ENCODE data around the gene RNF212B.
"Not testable (repeated sequence)": the region's sequence is repeated elsewhere in the genome, so short reads cannot be mapped to it uniquely, and the experiment has no call there.

The RNF212B gene

GRCh38 chr14:23237772-23238594 lies at the start of gene RNF212B:
Gene RNF212B, plus strand, starts transcription at chr14:23237936. Its CDS starts 2,410 bp downstream, at chr14:23240346.
- Mint-ChIP-seq H3K9me3 (no peaks in the 10 kb centered on the region), H3K27ac (no peak within 1 kb of the TSS), H3K4me1 (peaks cover 10 to 19% of the 10 kb centered on the region in 2 donors), H3K36me3 (peaks cover 0 to 3% of the 10 kb centered on the region in 2 donors), H3K27me3 (peaks cover 25 to 34% of the 10 kb centered on the region in 2 donors), H3K4me3 (peak within 1 kb of the TSS; percentile 75)
- DNase-seq, result peak; percentile 63
- peak; percentile 81 to 88 for ATAC-seq (replicated peaks)

- Mint-ChIP-seq H3K27me3 (peaks cover 7 to 23% of the 10 kb centered on the region in 2 donors), H3K9me3 (no peaks in the 10 kb centered on the region), H3K36me3 (no peaks in the 10 kb centered on the region), H3K4me1 (no peaks in the 10 kb centered on the region), H3K4me3 (no peak overlapping the region), H3K27ac (no peak overlapping the region)
- no peak for DNase-seq
- no peak for ATAC-seq (replicated peaks)
These were observed 44.3 kb upstream of the RNF212B start for GRCh38 chr14:23193432-23193831.

- H3K4me3 Mint-ChIP-seq, result no peak overlapping the region
- H3K4me1 Mint-ChIP-seq, result no peaks in the 10 kb centered on the region
- H3K36me3 Mint-ChIP-seq, result no peaks in the 10 kb centered on the region
These were observed 42.1 kb upstream of the RNF212B start for GRCh38 chr14:23195552-23196101.

GRCh38 chr14:23196487-23196886 lies 41.2 kb upstream of the RNF212B start:
- not testable (repeated sequence) for H3K9me3 Mint-ChIP-seq; H3K4me1 Mint-ChIP-seq; ATAC-seq (replicated peaks); H3K4me3 Mint-ChIP-seq; DNase-seq; H3K36me3 Mint-ChIP-seq
- H3K27ac Mint-ChIP-seq, result peak overlapping the region; percentile 5
- H3K27me3 Mint-ChIP-seq, result peaks cover 3 to 11% of the 10 kb centered on the region in 2 donors

More at GRCh38 chr14:23195552-23196101, 42.1 kb upstream of the RNF212B start:
- Mint-ChIP-seq H3K9me3 (no peaks in the 10 kb centered on the region), H3K27me3 (peaks cover 5 to 13% of the 10 kb centered on the region in 2 donors), H3K27ac (no peak overlapping the region)
- no peak for ATAC-seq (replicated peaks)
- DNase-seq, result no peak

GRCh38 chr14:23199141-23199540 lies 38.6 kb upstream of the RNF212B start:
- H3K4me1 Mint-ChIP-seq; DNase-seq; H3K36me3 Mint-ChIP-seq; ATAC-seq (replicated peaks); H3K9me3 Mint-ChIP-seq; H3K4me3 Mint-ChIP-seq: not testable (repeated sequence)
- peaks cover 7 to 11% of the 10 kb centered on the region in 2 donors for H3K27me3 Mint-ChIP-seq
- peak overlapping the region; percentile 11 for H3K27ac Mint-ChIP-seq

GRCh38 chr14:23202001-23202400 lies 35.7 kb upstream of the RNF212B start:
- H3K9me3 Mint-ChIP-seq, result no peaks in the 10 kb centered on the region
- no peak overlapping the region for H3K4me3 Mint-ChIP-seq
- H3K27ac Mint-ChIP-seq, result no peak overlapping the region
- peaks cover 6 to 8% of the 10 kb centered on the region in 2 donors for H3K27me3 Mint-ChIP-seq
- no peaks in the 10 kb centered on the region for H3K36me3 Mint-ChIP-seq
- no peak for DNase-seq
- H3K4me1 Mint-ChIP-seq, result no peaks in the 10 kb centered on the region
- no peak for ATAC-seq (replicated peaks)

GRCh38 chr14:23206422-23207145 lies 31.2 kb upstream of the RNF212B start:
- H3K36me3 Mint-ChIP-seq, result no peaks in the 10 kb centered on the region
- no peaks in the 10 kb centered on the region for H3K9me3 Mint-ChIP-seq
- DNase-seq (no peak), ATAC-seq (replicated peaks) (no peak)
- no peak overlapping the region for H3K27ac Mint-ChIP-seq
- peaks cover 20 to 33% of the 10 kb centered on the region in 2 donors for H3K27me3 Mint-ChIP-seq
- no peaks in the 10 kb centered on the region for H3K4me1 Mint-ChIP-seq
- no peak overlapping the region for H3K4me3 Mint-ChIP-seq

GRCh38 chr14:23207146-23207540 lies 30.6 kb upstream of the RNF212B start:
- no peak overlapping the region for H3K27ac Mint-ChIP-seq
- no peaks in the 10 kb centered on the region for H3K9me3 Mint-ChIP-seq
- no peak for DNase-seq

GRCh38 chr14:23208324-23208723 lies 29.4 kb upstream of the RNF212B start:
- H3K27ac Mint-ChIP-seq, result no peak overlapping the region
- DNase-seq, result no peak
- ATAC-seq (replicated peaks), result no peak
- H3K36me3 Mint-ChIP-seq, result no peaks in the 10 kb centered on the region
- H3K27me3 Mint-ChIP-seq, result peaks cover 21 to 35% of the 10 kb centered on the region in 2 donors
- no peak overlapping the region for H3K4me3 Mint-ChIP-seq
- H3K9me3 Mint-ChIP-seq, result no peaks in the 10 kb centered on the region
- no peaks in the 10 kb centered on the region for H3K4me1 Mint-ChIP-seq

More at GRCh38 chr14:23207146-23207540, 30.6 kb upstream of the RNF212B start:
- ATAC-seq (replicated peaks), result no peak
- Mint-ChIP-seq H3K4me1 (no peaks in the 10 kb centered on the region), H3K4me3 (no peak overlapping the region), H3K36me3 (no peaks in the 10 kb centered on the region), H3K27me3 (peaks cover 20 to 33% of the 10 kb centered on the region in 2 donors)

- ATAC-seq (replicated peaks) (no peak), DNase-seq (no peak)
- peaks cover 21 to 36% of the 10 kb centered on the region in 2 donors for H3K27me3 Mint-ChIP-seq
- H3K4me1 Mint-ChIP-seq, result no peaks in the 10 kb centered on the region
- H3K9me3 Mint-ChIP-seq, result no peaks in the 10 kb centered on the region
- H3K4me3 Mint-ChIP-seq, result no peak overlapping the region
- no peak overlapping the region for H3K27ac Mint-ChIP-seq
- H3K36me3 Mint-ChIP-seq, result no peaks in the 10 kb centered on the region
These were observed 27.9 kb upstream of the RNF212B start for GRCh38 chr14:23209651-23210423.

- Mint-ChIP-seq H3K27ac (no peak overlapping the region), H3K36me3 (peaks cover 3 to 6% of the 10 kb centered on the region in 2 donors), H3K9me3 (peaks cover 6 to 7% of the 10 kb centered on the region in 2 donors), H3K27me3 (peaks cover 43 to 58% of the 10 kb centered on the region in 2 donors), H3K4me1 (no peaks in the 10 kb centered on the region), H3K4me3 (no peak overlapping the region)
- DNase-seq, result no peak
- ATAC-seq (replicated peaks), result no peak
These were observed 22.3 kb upstream of the RNF212B start for GRCh38 chr14:23215421-23215820.

GRCh38 chr14:23217032-23218020 lies 20.4 kb upstream of the RNF212B start:
- peaks cover 3 to 6% of the 10 kb centered on the region in 2 donors for H3K36me3 Mint-ChIP-seq
- DNase-seq, result no peak
- H3K4me1 Mint-ChIP-seq, result no peaks in the 10 kb centered on the region
- no peak for ATAC-seq (replicated peaks)
- peaks cover 45 to 65% of the 10 kb centered on the region in 2 donors for H3K27me3 Mint-ChIP-seq
- H3K27ac Mint-ChIP-seq, result no peak overlapping the region
- peaks cover 6 to 7% of the 10 kb centered on the region in 2 donors for H3K9me3 Mint-ChIP-seq
- no peak overlapping the region for H3K4me3 Mint-ChIP-seq

- DNase-seq (no peak), ATAC-seq (replicated peaks) (no peak)
- Mint-ChIP-seq H3K9me3 (peaks cover 6 to 7% of the 10 kb centered on the region in 2 donors), H3K4me1 (no peaks in the 10 kb centered on the region), H3K27ac (no peak overlapping the region), H3K4me3 (no peak overlapping the region), H3K27me3 (peaks cover 42 to 62% of the 10 kb centered on the region in 2 donors), H3K36me3 (peaks cover 3 to 6% of the 10 kb centered on the region in 2 donors)
These were observed 18.7 kb upstream of the RNF212B start for GRCh38 chr14:23219075-23219474.

Measured in stimulated activated naive B cell treated with anti-CD40 and anti-IgM and Interleukin-4, amounts not matched to agents 10 μg/mL and 1 μg/mL and 100 μg/mL, for 72 hours (primary cell).